Stomach (tissue), 4 donors: Measurements from ENCODE around the gene TM9SF4.

Source experiments
- EP300 ChIP-seq: sonication (generic); formaldehyde crosslinking; IDR thresholded peaks from one replicate; pipeline ENCODE4 v1.6.1; 2017; ENCODE audit warnings: antibody characterized with exemption
- POLR2A ChIP-seq, 4 donors: fragments of 450-650 bp; IDR thresholded peaks; one replicate each; pipeline ENCODE4 v1.6.1; 2016; ENCODE audit warnings: antibody characterized with exemption in 4 of 4, control low read depth in 2 of 4, mild to moderate bottlenecking in 1 of 4, moderate library complexity in 1 of 4
- TF ChIP-seq, protein P1 (sequence below), 7 experiments: fragments of 450-650 bp in 4 of 7; fragments of 200-600 bp in 3 of 7; sonication (generic) in 3 of 7; IDR thresholded peaks; one replicate each; pipeline ENCODE4 v1.5.1; 2016 to 2019; ENCODE audit warnings: antibody characterized with exemption in 7 of 7, control low read depth in 2 of 7, mild to moderate bottlenecking in 1 of 7

- TF ChIP-seq, protein P1, sequence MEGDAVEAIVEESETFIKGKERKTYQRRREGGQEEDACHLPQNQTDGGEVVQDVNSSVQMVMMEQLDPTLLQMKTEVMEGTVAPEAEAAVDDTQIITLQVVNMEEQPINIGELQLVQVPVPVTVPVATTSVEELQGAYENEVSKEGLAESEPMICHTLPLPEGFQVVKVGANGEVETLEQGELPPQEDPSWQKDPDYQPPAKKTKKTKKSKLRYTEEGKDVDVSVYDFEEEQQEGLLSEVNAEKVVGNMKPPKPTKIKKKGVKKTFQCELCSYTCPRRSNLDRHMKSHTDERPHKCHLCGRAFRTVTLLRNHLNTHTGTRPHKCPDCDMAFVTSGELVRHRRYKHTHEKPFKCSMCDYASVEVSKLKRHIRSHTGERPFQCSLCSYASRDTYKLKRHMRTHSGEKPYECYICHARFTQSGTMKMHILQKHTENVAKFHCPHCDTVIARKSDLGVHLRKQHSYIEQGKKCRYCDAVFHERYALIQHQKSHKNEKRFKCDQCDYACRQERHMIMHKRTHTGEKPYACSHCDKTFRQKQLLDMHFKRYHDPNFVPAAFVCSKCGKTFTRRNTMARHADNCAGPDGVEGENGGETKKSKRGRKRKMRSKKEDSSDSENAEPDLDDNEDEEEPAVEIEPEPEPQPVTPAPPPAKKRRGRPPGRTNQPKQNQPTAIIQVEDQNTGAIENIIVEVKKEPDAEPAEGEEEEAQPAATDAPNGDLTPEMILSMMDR (IDR thresholded peaks at IDR 0.05): no peak
- no peak for TF ChIP-seq POLR2A (IDR thresholded peaks at IDR 0.05)
- TF ChIP-seq EP300: no peak
These were observed 75.6 kb downstream of the TM9SF4 start for GRCh38 chr20:32184961-32185603.
